HG02840 (cell line): Measurements from ENCODE around the gene LAMA2.
"Not testable (repeated sequence)": the region's sequence is repeated elsewhere in the genome, so short reads cannot be mapped to it uniquely, and the experiment has no call there.

ENCODE experiments used
- ATAC-seq: cut with Tn5 transposase; IDR thresholded peaks from one replicate; pipeline ENCODE4 v1.9.1; 2021; ENCODE audit warnings: mild to moderate bottlenecking, moderate library complexity, moderate number of reproducible peaks; ENCODE audit not compliant: unreplicated experiment, low FRiP score

The LAMA2 gene

DNA sequence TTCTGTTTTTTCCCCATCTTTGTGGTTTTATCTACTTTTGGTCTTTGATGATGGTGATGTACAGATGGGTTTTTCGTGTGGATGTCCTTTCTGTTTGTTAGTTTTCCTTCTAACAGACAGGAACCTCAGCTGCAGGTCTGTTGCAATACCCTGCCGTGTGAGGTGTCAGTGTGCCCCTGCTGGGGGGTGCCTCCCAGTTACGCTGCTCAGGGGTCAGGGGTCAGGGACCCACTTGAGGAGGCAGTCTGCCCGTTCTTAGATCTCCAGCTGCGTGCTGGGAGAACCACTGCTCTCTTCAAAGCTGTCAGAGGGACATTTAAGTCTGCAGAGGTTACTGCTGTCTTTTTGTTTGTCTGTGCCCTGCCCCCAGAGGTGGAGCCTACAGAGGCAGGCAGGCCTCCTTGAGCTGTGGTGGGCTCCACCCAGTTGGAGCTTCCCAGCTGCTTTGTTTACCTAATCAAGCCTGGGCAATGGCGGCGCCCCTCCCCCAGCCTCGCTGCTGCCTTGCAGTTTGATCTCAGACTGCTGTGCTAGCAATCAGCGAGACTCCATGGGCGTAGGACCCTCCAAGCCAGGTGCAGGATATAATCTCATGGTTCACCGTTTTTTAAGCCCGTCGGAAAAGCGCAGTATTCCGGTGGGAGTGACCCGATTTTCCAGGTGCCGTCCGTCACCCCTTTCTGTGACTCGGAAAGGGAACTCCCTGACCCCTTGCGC is 289.5 kb downstream of the LAMA2 start:
- not testable (repeated sequence) for ATAC-seq

DNA sequence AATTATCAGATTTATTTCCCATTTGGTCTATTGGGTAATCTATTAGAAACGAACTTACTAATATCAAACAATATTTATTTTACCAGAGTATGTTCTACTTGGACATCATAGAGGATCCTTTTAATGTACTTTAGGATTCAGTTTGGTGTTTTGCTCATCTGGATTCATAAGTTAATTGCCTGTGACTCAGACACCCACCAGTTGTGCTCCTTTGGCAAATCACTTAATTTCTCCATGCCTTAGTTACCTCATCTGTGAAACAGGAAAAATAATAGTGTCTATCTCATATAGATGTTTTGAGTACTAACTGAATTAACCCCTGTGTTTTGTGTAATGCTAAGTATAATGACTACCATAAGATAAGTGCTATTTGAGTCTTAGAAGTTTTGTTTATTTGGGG is 292.1 kb downstream of the LAMA2 start:
- no peak for ATAC-seq

DNA sequence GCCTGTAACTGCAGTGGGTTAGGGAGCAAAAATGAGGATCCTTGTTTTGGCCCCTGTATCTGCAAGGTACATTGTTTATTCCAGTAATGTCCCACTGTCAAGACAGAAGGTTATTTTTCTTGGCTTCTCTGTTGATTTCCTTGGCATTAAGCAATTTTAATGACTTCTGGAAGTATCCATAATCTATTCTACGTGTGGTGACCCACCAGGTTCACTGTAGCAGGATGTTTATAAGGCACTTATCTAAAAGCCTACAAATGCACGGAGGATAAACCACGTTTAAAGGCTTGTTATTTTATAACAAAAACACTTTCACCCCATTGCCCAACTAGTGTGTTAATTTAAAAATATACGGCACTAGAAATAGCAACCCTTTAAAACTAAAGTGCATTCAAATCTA is 294.9 kb downstream of the LAMA2 start:
- no peak for ATAC-seq

DNA sequence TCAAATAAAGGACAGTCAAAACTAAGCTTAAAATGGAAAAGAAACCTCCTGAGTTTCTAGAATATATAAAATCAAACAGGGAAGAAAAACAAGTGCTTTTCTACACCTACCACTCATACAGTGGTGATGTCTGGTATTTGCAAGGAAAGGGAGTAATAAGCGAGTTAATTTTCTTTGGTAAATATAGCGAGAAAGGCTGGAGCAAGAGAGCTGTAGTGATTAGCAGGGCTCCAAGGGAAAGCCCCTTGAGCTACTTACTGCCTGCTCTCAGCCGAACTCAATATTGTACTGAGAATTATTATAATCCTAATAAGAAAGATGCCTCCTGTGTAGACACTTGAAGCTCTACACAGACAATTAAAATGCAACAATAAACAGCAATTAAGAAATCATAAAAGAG is 296.3 kb downstream of the LAMA2 start:
- ATAC-seq: no peak

DNA sequence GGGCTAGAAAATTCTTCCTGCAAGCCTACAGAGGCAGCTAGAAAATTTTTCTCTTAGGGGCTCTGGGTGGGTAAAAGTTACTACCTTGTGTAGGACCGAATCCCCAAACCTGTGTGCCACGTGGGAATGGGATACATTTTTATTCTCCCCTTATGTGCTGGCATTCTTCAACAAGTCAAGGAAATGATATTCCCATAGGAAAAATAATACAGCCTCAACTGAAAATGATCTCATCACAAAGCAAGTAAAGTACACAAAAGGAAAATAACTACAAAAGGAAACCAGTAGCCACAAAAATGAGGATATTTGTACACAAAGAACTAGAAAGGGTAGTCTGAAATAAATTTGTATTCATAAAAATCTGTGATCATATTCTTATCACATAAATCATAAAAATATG is 298.1 kb downstream of the LAMA2 start:
- ATAC-seq: no peak

DNA sequence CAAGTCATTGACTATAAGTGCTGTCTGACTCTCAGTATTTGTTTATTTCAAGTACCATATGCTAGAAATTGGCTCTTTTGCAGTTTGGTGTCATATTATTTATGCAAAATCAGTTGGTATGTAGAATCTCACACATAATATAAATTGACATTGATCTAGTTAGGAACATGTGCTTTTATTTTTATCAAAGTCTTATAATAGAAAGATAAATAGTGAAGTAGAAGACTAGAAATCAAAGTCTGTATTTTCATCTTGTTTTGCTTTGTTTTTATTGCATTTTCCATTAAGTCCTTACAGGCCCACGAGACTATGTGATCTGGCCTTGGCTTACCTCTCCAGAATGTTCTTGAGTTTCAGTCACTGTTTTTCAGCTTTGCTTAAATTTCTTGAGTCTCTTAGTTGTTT is 300.3 kb downstream of the LAMA2 start:
- ATAC-seq: no peak

DNA sequence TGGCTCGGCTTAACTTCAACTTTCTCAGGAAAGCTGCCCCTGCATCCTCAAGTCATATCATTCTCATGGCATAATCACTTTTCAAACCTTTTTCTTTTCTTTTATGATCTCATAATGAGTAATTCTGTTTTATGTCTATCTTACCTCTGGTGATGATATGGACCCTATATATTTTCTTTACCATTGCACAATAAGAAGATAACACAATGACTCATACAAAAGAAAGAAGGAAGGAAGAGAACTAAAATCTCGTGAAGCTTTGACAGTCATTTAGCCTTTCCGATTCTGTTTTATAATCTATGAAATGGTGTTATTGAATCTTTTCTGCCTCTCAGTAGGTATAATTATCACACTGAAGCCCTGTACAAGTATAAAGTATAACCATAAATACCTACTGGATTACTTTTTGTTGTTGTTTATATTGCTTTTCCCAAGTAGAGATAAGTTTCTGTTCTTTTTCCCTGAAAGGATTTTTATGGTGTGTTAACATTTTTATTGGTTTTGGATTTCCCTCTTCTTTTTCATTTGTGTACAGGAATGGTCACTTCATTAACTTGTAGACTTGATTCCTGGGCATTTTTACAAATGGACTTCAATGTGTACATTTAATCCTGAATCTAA is 300.9 kb downstream of the LAMA2 start:
- no peak for ATAC-seq

DNA sequence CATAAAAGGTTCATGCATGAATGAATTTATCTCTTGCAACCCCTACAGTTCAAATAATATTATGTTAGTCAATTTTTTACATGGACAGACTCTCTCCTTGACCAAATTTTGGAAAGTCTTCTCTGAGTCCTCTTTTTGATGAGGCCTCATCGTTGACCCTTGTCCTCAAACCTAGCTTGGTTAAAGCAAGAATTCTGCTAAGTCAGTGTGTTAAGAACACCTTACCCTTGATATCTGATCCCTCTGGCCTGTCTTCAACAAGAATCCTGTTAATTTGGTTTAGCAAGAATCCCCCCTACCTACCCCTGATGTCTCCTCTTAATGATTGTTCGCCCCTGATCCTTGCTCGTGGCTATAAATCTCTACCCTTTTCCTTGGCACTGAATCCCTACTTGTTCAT is 301.4 kb downstream of the LAMA2 start:
- no peak for ATAC-seq

DNA sequence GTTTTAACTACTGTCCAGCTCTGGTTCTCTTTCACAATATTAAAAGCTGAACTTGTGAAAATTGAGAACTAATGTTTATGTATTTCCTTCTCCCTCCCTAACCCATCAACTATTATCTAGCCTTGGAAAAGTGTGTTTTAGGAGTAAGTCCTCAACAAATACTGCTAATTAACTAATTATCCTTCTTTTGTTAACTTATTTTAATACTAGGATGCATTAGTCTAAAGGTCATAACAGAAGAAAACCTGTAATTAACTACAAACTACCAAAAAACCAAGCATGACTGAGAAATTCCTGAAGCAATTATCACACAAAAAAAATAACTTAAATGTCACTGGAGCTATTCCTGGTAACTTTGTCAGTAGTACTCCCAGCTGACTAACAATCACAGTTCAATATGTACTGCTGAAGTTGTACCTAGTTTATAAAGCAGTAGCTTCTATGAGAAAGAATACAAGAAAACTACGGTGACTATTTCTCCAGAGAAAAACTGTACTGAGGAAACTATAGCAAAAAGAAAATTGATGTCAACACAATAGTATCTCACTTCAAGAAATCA is 301.9 kb downstream of the LAMA2 start:
- no peak for ATAC-seq

DNA sequence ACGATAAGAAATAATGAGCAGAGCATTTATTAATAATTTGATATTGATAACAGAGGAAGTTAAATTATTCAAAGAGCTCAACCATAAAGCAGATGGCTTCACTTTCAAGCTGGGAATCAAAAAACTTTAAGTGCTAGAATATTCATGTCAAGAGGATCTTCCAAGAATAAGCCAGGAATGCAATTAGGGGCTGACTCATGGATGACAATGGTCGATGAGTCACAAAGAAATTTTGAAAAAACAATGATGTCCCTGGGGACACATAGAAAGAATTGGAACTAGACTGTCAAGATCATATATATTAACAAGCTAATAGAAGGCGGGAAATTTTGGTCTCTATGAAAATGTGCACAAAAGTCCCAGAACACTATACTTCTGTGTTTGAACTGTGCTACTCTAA is 304.1 kb downstream of the LAMA2 start:
- no peak for ATAC-seq

DNA sequence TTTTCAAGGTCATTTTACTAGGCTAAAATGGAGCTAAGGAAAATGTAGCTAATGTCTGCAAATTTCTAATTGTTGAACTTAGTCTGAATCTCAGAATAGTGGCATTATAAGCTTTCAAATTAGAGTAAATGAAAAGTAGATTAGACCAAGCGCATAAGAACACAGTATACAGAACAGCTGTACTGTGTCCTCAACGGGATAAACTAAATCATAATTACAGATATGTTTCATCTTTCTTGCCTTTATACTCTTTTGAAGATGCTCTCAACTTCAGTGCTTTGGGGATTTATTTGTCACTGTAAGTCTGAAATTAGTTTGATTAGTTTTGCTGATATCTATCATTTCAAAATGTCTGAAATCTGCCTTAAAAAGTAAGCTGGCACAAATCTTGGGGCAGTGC is 305.4 kb downstream of the LAMA2 start:
- ATAC-seq: no peak

DNA sequence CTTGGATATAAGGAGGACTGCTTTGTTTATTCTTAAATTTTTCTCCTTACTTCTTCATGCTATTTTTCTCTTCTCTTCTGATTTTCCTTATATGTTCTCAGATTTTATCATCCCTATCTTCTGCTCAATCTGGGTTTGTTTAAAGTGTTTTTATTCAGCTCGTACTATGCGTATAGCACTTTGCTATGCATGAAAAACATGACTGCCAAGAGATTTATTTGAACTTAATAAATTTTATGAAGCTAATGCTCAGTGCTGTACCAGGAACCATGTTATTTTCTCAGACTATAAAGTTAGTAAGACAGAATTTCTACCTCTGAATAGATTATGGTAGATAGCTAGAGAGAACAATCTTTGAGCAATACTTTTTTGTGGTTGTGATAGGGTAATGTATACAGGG is 305.9 kb downstream of the LAMA2 start:
- no peak for ATAC-seq

DNA sequence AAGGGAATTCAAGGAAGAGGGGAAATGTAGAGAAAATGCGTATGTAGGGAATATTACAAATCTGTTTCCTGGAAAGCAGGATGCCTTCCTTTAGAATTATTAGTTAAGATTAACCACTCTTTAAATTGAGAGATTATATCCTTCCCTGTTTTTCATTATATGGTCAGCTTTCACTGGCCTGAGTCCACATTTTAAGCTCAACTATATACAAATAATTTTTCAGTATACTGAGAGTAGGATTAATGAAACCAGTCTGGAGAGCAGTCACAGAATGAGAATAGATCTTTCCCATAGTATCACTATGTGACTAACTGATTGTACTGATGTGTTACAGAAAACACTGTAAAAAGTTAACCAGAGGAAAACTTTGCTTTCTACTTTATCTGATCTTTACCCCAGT is 306.3 kb downstream of the LAMA2 start:
- ATAC-seq: no peak

DNA sequence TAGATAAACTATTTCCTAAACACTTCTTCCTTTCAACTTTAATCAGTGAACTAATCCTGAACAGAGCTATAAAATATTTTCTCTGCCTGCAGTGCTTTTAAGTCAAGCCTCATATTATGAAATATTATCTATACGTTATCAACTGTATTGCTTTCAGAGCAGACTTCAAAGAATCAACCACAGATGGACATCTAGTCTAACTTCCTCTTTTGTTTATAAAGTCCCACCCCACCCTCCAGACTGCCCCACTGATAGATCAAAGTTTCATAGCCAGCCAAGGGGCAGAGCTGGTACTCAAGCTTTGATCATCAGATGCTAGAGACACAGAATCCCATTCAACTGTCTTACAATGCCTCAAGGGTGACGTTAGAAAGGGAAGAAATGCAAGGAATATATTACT is 308.3 kb downstream of the LAMA2 start:
- ATAC-seq: no peak

DNA sequence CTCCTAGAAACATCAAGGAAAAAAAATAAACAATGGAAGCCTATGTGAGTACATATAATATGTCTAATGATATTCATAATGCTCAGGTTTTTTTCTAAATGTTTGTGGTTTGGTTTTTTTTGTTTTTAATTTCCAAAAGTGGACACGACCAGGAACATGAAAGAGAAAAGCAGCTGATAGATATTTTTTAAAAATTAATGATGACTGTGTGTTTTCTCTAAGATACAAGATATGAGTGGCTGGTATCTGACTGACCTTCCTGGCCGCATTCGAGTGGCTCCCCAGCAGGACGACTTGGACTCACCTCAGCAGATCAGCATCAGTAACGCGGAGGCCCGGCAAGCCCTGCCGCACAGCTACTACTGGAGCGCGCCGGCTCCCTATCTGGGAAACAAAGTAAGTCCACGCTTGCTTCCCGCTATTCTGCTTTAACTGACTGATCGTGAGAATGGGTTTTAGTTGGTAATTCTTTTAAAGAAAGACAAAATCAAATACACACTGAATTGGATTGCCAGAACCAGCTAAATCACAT is 309.6 kb downstream of the LAMA2 start:
- ATAC-seq: no peak

DNA sequence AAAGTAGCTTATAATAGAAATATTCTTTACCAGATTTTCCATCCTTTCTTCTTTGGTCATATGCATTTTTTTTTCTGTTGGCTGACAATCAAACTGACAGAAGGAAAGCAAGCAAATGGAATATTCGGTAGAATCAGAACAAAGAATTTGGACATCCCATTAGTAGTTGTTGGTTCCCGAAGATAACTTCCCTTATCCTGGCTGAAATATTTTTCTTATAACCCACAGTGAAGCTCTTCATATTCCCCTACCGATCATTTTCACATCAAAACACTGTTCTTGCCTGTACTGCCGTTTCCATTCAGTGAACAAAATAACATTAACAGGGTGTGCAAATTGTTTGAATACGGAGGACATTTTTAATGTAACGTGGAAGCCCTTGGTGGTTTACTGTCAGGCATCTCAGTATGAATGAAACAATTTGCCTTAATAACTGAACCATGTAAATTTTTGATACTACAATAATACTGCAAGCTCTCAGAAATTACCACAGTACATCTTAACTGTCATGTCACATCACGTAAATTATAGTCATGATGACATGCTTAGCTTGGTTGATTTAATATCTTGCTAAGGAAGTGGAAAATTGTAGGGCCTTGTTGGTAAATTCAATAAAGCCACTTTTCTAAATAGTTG is 311.5 kb downstream of the LAMA2 start:
- no peak for ATAC-seq

DNA sequence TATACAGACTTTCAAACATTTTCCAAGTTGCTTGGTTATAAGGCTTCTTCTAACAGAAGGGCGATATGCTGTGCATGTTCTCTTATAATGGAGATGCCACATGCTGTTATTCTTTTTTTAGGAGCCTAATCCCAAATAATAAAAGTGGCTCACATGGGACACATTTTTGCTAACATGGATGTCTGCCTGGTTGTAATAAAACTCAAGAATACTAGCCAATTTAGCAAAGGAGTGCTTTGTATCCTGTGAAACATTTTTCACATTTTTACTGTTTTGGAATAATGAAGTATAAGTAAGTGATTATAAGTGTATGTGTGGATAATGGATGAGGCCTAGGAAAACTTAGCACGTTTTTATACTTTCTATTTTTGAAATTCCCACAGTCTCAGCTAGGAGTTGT is 312.2 kb downstream of the LAMA2 start:
- ATAC-seq: no peak

DNA sequence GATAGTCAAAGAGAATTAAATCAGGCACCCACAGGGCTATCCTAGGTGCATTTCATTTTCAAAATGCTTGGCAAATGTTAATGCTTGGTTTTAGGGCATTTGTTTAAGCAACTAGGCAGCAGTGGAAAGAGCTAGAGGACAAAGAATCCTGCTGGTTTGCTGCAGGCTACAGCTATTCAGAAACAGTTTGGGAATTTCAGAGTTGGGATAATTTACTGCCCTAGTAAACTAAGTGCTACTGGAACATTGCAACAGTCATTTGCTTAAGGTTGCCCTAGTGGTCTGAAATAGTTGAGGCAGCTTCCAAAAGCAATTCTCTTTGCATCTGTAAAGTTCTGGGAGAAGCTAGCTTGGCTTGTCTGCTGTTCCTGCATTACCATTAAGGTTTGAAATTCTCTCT is 312.7 kb downstream of the LAMA2 start:
- ATAC-seq: no peak

DNA sequence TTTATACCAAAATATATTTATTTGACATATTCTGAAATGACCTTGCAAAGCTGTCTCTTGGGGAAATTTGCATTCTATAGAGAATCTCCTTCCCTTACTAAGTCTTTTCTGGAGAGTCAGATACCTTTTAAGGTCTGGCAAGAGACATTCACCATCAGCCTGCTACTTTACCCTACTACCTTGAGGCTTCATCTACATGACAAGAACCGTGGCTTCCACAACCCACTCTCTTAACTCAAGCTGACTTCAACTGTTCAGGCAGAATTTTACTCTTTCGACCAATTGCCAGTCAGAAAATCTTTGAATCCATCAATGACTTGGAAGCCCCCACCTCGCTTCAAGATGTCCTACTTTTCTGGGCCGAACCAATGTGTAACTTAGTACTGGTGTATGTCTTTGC is 314.2 kb downstream of the LAMA2 start:
- no peak for ATAC-seq

DNA sequence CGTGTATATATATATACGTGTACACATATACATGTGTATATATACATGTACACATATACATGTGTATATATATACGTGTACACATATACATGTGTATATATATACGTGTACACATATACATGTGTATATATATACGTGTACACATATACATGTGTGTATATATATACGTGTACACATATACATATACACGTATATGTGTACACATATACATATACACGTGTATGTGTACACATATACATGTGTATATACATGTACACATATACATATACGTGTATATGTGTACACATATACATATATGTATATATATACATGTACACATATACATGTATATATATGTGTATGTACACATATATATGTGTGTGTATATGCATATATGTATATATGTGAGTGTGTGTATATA is 317.2 kb downstream of the LAMA2 start:
- no peak for ATAC-seq

DNA sequence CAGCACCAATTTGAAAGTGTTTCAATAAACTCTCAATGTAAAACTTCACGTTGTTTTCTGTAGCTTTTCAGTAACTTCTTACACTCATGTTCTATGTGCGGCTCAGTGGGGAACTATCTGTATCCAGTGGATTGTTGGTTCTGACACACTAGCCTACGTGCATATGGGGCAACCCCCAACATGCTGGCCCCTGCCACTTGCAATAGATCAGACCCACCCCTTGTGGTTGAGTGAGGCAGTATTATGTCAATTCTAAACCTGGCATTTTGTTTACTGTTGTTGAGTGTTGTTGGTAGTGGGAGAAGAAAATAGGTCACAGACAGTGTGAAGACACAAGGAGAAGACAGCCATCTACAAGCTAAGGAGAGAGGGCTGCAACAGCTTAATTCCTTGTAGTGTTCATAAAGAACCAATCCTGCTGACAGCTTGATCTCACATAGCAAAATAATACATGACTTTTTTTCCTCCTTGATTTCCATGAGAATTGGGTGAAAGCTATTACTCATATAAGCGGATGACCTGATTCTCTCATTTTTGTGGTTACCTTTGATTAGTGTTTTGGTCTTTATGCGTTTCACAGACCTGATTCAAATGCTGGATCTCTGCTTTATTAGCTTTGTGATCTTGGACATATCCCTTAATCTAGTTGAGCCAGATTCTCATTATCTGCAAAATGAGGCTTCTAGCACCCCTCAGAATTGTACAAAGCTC is 320.4 kb downstream of the LAMA2 start:
- no peak for ATAC-seq
